ENCODE measurements around the gene YAE1.
A peak's percentile ranks its signal among the peaks of the same experiment; 100 is the strongest.
"Not testable (repeated sequence)": the region's sequence is repeated elsewhere in the genome, so short reads cannot be mapped to it uniquely, and the experiment has no call there.

The YAE1 gene, protein sequence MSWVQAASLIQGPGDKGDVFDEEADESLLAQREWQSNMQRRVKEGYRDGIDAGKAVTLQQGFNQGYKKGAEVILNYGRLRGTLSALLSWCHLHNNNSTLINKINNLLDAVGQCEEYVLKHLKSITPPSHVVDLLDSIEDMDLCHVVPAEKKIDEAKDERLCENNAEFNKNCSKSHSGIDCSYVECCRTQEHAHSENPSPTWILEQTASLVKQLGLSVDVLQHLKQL

DNA sequence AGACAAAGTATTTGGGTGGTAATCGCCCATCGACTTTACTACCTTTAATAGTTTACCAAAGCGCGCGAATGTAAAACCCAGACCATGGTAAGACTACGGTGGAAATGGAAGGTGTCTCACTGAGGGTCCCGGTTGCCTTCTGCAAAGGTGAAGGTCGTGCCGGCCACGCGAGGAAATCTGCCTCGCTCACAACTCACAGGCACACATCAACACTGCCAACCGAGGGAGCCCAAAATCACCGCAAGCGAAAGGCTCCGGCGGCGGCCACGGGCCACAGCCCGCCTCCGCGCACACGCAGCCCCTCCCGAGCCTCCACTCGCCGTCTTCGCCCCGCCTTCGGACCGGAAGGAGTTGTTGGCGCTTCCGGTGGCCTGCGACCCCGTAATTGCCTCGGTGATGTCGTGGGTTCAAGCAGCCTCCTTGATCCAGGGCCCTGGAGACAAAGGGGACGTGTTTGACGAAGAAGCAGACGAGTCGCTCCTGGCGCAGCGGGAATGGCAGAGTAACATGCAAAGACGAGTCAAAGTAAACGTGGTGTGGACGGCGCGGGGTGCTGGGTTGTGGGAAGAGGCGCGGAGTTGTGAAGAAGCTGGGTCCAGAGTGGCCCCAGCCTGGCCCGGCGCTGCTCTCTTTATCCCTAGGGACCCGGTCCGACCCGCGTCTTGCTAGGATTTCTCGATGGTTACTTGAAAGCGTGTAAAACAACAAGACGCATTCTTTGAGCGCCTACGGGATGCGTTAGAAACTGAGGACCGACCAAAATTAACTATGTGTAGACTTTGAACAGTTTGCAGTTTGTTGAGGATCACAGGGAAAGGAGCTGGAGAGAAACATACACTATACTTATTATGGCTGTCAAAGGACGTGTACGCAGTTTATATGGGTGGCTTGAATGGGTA, at the start of gene YAE1:
TSS of gene YAE1 (plus strand) at position 382 of the 899 bp plus-strand sequence. CDS start at position 397, 15 bp downstream.
- peak; percentile 93 for DNase-seq

DNA sequence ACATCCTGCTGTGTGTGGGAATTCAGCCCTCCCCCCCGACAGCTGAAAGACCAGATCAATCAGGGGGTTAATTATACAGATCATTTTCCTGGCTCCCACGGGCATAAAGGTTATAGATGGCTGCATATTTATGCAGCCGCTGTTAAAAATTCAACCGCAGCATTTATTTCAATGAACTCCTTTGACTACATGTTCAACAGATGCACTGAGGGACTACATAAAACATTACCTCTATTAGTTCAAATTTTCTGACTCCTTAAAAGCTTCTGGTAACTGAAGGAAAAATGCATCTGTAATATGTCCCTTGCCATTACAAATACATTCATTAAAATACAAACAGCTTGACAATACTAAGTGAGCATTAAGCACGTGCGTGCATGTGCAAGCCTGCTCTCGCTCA, 49.7 kb upstream of the YAE1 start:
- no peak for DNase-seq

DNA sequence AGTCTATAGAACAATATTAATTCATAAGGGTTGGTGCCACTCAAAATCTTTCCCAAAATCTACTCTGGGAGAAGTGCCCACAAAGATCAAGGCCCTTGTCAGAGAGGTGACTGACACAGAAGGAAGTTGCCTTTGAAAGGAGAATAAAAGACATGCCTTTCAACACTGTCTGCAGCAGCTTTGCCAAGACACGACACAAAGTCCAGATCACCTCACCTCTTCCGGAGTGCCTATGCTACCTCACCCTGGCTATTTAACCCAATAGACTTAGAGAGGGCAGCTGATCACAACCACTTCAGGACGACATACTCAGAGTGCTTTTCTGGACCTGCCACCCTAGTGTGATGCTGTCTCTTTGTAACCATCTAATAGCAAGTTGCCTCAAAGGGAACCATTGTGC, 49.0 kb upstream of the YAE1 start:
- DNase-seq: no peak

DNA sequence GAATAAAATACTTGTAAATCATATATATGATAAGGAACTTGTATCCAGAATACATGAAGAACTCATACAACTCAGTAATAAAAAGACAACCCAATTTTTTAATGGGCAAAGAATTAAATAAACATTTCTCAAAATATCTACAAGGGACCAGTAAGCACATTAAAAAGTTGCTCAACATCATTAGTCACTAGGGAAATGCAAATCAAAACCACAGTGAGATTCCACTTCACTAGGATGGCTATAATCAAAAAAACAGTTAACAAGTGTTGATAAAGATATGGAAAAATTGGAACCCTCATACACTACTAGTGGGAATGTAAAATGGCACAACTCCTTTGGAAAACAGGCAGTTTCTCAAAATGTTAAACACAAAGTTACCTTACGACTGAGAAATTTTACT, 40.3 kb upstream of the YAE1 start:
- DNase-seq: no peak

DNA sequence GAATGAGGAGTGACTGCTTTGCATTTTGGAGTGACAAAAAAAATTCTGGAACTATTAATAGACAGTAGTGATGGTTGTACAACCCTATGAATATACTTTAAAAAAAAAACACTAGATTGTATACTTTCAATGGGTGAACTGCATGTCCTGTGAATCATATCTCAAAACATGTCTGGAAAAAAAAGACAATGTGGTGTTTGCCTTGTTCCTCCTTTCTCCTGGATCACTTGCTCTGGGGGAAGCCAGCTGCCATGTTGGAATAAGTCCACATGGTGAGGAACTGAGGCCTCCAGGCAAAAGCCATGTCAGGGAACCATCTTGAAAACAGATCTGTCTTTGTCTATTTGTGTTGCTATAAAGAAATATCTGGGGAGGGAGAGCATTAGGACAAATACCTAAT, 39.5 kb upstream of the YAE1 start:
- DNase-seq: no peak

DNA sequence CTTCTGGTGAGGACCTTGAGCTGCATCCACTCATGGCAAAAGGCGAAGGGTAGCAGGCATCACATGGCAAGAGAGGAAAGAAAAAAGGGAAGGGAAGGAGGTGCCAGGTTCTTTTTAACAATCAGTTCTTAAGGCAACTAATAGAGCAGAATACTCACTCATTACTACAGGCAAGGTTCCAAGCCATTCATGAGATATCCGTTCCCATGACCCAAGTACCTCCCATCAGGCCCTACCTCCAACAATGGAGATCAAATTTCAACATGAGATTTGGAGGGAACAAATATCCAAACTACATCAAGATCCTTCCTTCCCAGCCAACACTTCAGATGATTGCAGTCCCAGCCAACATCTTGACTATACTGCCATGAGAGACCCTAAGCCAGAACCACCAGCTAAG, 38.9 kb upstream of the YAE1 start:
- no peak for DNase-seq

DNA sequence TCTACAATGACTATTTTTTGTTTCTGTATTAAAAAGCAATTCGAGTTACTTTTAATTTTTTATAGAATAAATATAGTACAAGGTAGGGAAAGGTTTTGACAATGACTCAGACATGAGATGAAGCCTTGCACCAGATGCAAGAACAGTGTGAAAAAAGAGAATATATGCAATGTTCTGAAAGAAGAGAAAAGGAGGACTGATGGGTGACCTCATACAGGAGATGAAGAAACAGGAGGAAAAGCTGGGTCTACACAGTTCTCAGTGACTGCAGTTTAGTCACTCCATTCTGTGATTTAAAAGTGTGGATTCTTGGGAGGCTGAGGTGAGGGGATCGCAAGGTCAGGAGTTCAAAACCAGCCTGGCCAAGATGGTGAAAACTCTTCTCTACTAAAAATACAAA, 38.3 kb upstream of the YAE1 start:
- no peak for DNase-seq

DNA sequence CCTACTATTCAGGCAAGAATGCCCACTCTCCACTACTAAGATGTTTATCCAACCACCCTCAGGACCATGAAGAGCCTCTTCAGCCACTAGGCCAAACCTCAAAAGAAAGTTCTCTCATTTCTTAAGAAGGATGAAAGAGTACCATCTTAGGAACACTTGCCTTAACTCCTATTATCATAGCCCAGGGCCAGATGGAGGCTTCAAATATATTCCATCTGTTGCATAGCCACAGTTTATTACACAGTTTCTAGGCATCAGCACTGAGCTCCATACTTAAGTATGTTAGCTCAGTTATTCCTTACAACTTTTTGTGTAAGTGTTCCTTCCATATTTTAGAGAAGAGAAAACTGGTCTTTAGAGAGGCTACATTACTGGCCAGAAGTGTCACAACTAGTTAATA, 37.4 kb upstream of the YAE1 start:
- no peak for DNase-seq

DNA sequence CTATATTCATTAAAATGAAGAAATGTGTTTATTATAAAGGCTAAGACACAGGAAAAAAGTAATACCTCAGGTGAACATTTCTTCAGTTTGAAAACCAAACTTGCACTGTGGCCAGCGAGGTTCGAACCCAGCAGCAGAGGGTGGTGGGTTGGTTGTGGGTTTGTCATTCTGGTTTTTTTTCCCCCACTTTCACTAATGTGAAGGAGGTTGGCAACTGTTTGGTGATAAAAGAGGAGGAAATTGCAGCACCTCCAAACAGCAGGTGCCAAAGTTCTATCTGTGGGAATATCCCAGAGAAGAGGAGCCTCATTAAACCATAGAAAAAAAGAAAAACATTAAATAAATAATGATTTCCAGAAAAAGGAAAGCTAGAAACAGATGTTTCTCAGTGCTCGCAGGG, 36.6 kb upstream of the YAE1 start:
- no peak for DNase-seq

DNA sequence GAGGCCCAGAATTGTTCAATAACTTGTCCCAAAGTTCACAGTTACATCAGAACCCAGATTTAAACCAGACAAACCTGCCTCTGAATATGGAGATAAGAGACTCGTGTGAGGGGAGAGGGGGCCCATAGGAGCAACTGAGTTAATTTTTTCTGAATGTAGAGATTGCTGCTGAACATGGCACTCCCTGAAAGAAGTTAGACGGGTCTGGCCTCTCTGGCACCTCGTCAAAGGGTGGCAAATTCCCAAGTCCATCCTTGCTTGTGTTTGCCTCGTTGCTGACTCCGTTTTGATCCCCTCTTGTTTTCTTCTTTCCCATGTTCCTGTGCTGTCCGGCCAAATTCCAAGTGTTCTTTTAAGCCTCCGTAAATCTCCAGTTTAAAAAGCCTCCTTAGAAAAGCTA, 35.2 kb upstream of the YAE1 start:
- DNase-seq: no peak

DNA sequence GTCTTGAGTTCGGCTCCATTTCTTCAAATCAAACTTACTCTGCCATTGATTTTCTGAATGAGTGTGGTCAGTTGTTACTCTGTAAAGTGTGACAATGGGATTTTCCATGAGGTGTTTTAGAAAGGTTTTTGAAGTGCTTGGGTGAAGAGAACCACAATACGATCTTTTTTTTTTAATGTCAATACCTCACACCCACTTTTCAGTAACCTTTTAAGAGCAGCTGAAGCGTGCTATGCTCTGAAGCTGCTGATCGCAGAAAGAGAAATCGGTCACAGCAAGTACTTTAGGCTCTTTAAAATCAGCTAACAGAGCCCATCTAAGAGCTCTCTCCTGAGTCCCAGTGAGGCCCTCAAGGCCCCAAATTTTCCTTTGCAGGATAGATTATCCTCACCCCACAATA, 34.4 kb upstream of the YAE1 start:
- no peak for DNase-seq

DNA sequence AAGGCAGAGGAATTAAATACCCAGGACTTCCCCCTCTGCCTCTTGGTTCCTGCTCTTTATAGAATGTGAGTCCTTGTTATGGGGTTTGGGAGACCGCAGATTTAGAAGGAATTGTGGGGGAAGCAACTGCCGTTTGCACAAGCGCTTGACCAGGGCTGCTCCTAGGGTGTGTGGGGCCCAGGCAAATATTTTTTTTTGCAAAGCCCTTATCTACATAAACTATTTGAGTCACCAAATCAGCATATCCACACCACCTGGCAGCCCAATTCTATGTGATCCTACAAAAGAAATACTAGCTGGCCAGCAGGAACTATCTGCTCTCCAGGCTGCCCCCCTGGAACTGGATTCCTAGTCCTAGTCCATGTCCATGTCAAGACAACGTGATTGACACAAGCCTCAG, 33.4 kb upstream of the YAE1 start:
- DNase-seq: no peak

DNA sequence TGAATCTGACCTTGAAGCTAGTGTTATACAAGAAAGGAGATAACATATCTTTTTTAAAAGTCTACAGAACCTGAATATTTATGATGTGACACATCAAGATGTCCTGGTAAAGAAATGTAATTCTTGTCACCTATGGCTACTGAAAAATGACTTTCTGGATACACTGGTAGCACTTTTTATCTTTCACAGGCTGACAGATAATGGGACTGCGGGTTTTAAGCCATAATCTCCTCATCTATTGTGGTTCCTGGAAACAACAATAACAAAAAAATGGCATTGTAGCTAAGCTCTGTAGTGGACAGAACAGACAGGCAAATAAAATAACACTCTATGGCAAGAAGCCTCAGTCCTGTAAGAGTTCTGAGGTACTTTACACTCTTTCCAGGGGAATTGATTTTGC, 31.6 kb upstream of the YAE1 start:
- no peak for DNase-seq

DNA sequence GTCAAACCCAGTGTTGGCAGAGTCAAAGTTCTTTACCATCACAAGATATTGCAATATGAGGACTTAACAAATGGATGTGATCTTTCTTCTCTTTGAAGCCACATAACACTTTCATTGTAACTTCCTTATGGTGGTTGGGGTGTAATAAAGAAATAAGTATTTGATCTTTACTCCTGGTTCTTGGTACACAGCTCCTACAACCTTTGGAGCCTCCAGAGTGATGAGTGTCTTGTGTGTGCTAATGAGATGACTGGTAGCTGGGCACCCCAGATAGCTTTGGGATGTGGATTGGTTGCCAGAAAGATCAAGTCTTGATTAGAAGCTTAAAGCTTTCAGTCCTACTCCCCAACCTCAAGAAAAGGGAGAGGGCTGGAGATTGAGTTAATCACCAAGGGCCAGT, 31.1 kb upstream of the YAE1 start:
- DNase-seq: no peak

DNA sequence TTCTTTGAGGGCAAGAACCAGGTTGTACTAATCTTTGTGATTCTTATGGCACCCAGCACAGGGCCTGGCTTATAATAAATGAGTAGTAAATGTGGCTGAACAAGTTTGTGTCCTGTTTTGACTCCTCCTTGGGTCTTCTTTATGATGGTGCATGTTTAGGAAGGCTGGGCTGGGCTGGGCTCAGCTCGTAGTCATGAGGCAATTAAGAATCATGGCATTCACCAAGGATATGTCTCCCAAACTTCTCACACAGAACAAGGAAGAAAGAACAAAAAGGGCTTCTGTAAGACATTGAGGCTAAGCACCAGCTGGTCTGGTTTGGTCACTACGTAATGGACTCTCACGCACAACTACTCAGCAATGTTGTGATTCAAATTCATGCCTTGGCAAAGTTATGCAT, 30.5 kb upstream of the YAE1 start:
- no peak for DNase-seq

DNA sequence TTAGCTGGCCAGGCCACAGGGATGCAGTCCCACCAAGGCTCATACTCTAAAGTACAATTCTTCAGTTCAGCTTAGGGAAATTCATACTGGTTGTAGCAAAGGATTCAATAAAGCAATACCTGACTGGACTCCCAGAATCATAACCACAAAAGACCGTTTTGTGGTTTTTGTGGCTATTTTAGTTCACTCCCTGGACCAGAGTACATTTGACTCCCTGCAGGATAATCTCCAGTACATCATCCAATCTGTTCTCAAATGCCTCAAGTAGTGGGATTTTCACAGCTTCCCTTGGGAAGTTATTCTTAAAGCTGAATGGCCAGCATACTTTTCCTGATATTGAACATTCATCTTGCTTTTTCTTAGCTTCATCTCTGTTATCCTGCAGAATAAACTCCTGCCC, 29.3 kb upstream of the YAE1 start:
- DNase-seq: no peak

DNA sequence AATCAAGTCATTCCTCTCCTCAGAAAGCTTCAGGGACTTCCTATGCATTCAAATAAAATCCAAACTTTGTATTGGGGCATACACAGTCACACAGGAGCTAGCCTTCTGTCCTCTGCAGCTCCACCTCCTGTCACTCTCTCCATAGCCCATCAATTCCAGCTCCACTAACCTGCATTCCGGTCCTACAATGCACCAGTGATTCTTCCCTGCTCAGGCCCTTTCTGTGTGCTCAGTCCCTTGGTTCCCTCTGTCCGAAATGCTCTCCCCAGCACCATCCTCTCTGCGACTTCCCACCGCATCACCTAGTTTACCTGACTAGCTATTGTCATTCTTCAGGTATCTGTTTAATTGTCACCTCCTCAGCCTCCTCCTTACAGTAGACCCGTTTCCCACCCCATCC, 26.4 kb upstream of the YAE1 start:
- DNase-seq: no peak

DNA sequence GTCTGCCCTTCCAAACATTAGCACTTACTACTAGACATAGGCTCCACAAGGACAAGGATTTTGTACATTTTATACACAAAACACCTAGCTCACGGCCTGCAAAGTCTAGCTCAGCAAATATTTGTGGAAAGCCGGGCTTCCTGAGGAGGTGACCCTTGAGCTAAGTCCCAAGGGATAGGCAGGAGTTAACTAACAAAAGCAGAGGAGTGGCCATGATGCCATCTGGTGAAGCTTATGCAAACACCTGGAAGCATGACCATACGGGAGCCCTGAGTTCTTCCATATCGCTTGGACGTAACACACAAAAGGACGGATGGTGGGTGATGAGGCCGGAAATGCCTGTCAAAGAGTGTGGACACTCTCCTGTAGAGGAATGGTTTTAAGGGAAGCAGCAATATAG, 25.9 kb upstream of the YAE1 start:
- no peak for DNase-seq

DNA sequence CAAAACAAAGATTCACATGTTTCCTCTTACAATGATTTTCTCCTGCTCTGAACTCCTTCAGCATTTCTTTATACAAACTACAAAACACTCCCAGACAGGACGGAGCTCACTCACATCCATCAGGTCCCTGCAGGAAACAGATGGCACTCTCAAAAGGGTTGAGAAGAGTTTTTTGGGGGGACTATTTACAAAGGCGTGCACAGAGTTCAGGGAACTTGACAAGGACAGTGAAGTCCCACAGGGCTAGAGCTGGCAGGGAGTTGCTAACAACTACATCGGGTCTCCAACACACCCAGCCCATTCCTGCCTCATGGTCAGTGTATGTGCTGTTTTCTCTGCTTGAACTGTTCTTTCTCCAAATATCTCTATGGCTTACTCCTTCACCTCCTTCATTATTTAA, 24.7 kb upstream of the YAE1 start:
- DNase-seq: no peak

DNA sequence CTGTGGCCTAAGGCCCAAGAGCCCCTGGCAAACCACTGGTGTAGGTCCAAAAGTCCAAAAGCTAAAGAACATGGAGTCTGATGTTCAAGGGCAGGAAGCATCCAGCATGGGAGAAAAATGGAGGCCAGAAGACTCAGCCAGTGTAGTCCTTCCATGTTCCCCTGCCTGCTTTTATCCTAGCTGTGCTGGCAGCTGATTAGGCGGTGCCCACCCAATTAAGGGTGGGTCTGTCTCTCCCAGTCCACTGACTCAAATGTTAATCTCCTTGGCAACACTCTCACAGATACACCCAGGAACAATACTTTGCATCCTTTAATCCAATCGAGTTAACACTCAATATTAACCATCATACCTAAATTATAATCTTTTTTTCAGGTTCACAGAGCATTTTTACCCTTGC, 21.4 kb upstream of the YAE1 start:
- DNase-seq: not testable (repeated sequence)

DNA sequence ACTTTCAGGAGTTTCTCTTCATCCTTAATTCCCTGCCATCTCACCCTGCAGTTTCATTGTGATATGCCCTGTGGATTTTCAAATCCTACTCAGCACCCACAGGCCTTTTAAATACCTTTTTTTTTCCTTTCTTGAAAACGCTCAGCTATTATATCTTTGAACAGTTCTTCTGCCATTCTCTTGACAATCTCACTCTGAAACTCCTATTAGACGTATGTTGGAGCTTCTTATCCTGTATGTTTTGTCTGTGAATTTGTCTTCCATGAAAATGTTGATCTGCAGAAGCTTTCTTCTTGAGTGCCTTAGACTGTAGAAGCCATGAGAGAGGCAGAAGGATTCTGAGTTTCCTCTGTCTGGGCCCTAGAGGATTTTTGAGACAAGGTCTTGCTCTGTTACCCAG, 18.9 kb upstream of the YAE1 start:
- DNase-seq: no peak

DNA sequence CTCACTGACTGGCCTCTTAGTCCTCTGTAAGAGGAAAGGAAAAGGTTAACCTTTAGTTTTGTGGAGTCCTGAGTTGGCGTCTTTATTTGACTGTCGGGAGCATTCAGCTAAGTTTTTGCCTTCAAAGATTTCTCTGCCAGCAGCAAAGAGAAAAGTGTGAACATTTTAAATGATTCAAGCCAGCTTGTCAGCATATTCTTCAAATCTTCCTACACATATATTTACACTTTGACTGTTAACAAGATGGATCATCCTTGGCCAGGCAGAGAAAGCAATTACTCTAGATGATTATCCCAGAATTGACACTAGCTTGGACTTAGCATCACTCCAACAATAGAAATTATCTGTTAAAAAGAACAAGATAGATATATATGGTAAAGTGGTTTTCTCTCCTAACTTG, 15.8 kb upstream of the YAE1 start:
- no peak for DNase-seq

DNA sequence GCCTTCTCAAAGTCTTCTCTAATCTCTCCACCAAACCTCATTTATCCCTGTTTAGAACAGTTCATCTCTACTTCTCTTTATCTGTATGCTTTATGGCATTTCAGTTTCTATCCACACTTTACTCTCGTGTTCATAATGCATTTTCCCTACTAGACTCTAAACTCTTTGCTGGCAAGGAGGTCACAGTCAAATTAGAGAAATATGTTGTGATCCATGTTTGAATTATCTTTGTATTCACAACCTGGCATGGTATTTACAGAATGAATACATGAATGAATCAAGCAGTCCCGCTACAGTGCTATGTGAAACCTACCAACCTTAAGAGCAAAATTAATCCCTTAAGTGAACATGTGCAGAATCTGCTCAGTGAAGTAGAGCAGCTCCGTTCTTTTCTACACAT, 12.8 kb upstream of the YAE1 start:
- no peak for DNase-seq

DNA sequence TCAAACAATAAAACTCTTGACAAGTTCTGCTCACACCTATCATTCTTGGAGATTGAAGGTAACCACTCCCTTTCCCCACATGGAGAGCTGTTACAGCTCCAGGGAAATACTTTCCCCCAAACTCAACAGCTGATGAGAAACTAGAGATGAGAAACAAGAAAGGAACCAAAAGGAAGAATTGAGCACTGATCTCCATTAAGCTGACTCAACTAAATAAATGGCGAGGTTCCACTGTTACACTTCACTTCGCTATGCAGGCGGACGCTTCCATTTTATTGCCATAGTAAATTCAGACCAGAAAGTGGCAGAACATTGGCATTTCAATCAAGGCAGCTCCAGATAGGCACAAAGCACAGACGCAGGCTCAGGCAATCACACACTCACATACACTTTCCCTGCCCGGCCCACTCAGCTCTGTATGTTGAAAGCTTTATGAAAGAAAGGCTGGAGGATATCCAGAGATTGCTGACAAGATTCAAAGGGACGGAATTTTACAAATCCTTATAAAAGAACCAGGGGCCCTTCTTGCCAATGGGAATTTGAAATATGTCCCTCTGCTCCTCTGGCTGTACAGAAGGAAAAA, 11.5 kb upstream of the YAE1 start:
- DNase-seq: no peak
